ENCODE results near the gene TPI1. TPM values are rescaled to one million over a fixed set of nuclear protein-coding genes. Genes with fewer than 3 reads are reported as not detected.
"Not testable (repeated sequence)": the region's sequence is repeated elsewhere in the genome, so short reads cannot be mapped to it uniquely, and the experiment has no call there.

Gene TPI1
- total RNA-seq, 1 donor from 2014 or later = 855 TPM

GRCh38 chr12:6861391-6861790 lies 5.9 kb upstream of the TPI1 start:
- intact Hi-C loops (cut with micrococcal nuclease) = no loop called here
- ATAC-seq (no peak), DNase-seq (no peak)

- intact Hi-C loops (cut with micrococcal nuclease) = no loop called here
- no peak for DNase-seq
- ATAC-seq = no peak
These were observed 4.3 kb upstream of the TPI1 start for GRCh38 chr12:6863033-6863432.

GRCh38 chr12:6863586-6864321 lies 3.6 kb upstream of the TPI1 start:
- intact Hi-C loops (cut with micrococcal nuclease) = no loop called here
- no peak for ATAC-seq
- DNase-seq = no peak

- ATAC-seq; DNase-seq; intact Hi-C loops (cut with micrococcal nuclease): not testable (repeated sequence)
These were observed 2.0 kb upstream of the TPI1 start for GRCh38 chr12:6865307-6865706.

GRCh38 chr12:6866163-6866919 lies 990 bp upstream of the TPI1 start:
- no peak for DNase-seq
- no peak for ATAC-seq
- intact Hi-C loops (cut with micrococcal nuclease) = no loop called here

- intact Hi-C loops (cut with micrococcal nuclease) = no loop called here
- DNase-seq (no peak), ATAC-seq (peak; percentile 4)
These were observed 365 bp upstream of the TPI1 start for GRCh38 chr12:6866920-6867412.

- DNase-seq = no peak
- ATAC-seq = no peak
- intact Hi-C loops (cut with micrococcal nuclease) = no loop called here
These were observed 1.1 kb downstream of the TPI1 start for GRCh38 chr12:6868211-6869048.

GRCh38 chr12:6869049-6870021 lies 2.0 kb downstream of the TPI1 start:
- intact Hi-C loops (cut with micrococcal nuclease) = no loop called here
- peak; percentile 3 for ATAC-seq
- peak; percentile 78 for DNase-seq

- intact Hi-C loops (cut with micrococcal nuclease); ATAC-seq; DNase-seq: not testable (repeated sequence)
These were observed 3.0 kb downstream of the TPI1 start for GRCh38 chr12:6870304-6870703.

GRCh38 chr12:6871052-6871957 lies 4.0 kb downstream of the TPI1 start:
- DNase-seq (peak; percentile 46), ATAC-seq (no peak)
- intact Hi-C loops (cut with micrococcal nuclease) = no loop called here

GRCh38 chr12:6872073-6873048 lies 5.0 kb downstream of the TPI1 start:
- ATAC-seq = peak; percentile 74
- peak; percentile 92 for DNase-seq
- intact Hi-C loops (cut with micrococcal nuclease) = no loop called here

- ATAC-seq (peak; percentile 91), DNase-seq (peak; percentile 99)
- intact Hi-C loops (cut with micrococcal nuclease) = no loop called here
These were observed 6.0 kb downstream of the TPI1 start, which contains the start of gene SPSB2 for GRCh38 chr12:6873094-6874014. Gene SPSB2 (minus strand): TSS chr12:6873303. CDS start chr12:6872901, 402 bp downstream.

- DNase-seq; intact Hi-C loops (cut with micrococcal nuclease); ATAC-seq: not testable (repeated sequence)
These were observed 6.7 kb downstream of the TPI1 start for GRCh38 chr12:6874015-6874368.

GRCh38 chr12:6879824-6880223 lies 12.5 kb downstream of the TPI1 start:
- ATAC-seq; intact Hi-C loops (cut with micrococcal nuclease); DNase-seq: not testable (repeated sequence)

GRCh38 chr12:6883252-6883651 lies 15.9 kb downstream of the TPI1 start:
- no peak for ATAC-seq
- intact Hi-C loops (cut with micrococcal nuclease) = no loop called here
- no peak for DNase-seq

Data from left ventricle myocardium superior (tissue), 1 donor.